ENCODE results near the gene KIAA1586.

KIAA1586 gene

DNA sequence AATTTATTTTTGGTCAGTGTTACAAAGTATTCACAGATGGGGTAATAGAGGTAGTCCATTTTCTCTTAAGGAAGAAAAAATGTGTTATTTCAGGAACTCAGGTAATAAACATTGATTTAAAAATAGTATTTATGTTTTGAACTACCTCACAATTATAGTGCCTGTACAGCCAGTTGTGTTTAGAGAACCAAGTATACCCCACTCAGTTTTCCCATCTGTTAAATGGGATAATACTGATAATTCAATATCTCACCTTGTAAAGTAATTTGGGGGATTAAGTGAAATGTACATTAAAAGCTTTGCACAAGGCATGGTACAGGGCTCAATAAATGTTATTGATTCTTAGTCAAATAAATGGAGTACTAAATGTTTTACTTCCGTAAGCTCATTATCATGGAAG, 48.2 kb downstream of the KIAA1586 start:
- Histone ChIP-seq H3K4me1 (ENCODE audit: control insufficient read depth, insufficient read depth, low read length) (peaks cover 5% of the 10 kb centered on the region; the same call in 1 of the 2 replicates), H3K36me3 (ENCODE audit: control insufficient read depth, insufficient read depth, low read length) (peaks cover 49% of the 10 kb centered on the region), H3K27me3 (ENCODE audit: control insufficient read depth, insufficient read depth, low read length) (no peaks in the 10 kb centered on the region), H3K27ac (ENCODE audit: low read depth, low read length) (no peak overlapping the region), H3K4me3 (ENCODE audit: low read depth, low read length) (no peak overlapping the region), H3K9ac (ENCODE audit: low read length) (no peak overlapping the region), H3K9me3 (ENCODE audit: control insufficient read depth, insufficient read depth, low read depth, low read length) (no peaks in the 10 kb centered on the region)

DNA sequence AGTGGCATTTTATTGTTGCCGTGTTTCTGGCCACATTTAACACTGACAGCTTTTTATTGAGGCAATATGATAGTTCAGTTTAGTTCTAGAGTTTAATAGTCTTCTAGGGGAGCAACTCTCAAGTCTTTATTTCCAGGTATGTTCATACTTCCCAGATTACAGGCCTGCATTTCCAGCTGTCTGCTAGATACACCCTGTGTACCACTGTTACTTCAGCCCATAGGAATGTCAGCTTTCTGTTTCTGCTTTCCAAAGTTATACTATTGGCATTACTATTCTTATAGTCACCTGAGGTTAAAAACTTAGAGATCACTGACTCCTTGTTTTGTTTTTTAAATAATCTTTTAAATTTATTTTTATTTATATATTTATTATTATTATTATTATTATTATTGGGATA, 51.1 kb downstream of the KIAA1586 start:
- Histone ChIP-seq H3K36me3 (ENCODE audit: control insufficient read depth, insufficient read depth, low read length) (peaks cover 69% of the 10 kb centered on the region), H3K27me3 (ENCODE audit: control insufficient read depth, insufficient read depth, low read length) (no peaks in the 10 kb centered on the region), H3K27ac (ENCODE audit: low read depth, low read length) (no peak overlapping the region), H3K9me3 (ENCODE audit: control insufficient read depth, insufficient read depth, low read depth, low read length) (no peaks in the 10 kb centered on the region), H3K4me1 (ENCODE audit: control insufficient read depth, insufficient read depth, low read length) (no peaks in the 10 kb centered on the region; the same call in 1 of the 2 replicates), H3K4me3 (ENCODE audit: low read depth, low read length) (no peak overlapping the region), H3K9ac (ENCODE audit: low read length) (no peak overlapping the region)

DNA sequence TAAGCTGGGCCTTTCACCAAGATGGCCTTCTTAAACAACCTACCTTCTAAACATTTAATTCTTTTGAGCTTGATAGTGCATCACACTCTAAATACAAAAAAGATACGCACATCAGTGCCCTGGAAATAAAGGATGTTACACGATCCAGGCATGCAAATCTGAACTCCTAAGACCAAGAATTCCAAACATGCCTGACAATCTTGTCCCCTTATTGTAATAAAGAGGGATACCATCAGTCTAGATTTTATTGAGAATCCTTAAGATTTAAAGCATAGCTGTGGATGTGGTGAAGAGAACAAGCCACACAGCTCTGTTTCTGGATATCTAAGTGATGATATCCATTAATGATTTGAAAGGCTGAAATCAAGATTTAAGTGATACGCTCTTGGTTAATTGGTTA, 56.5 kb downstream of the KIAA1586 start:
- Histone ChIP-seq H3K9ac (ENCODE audit: low read length) (no peak overlapping the region), H3K27ac (ENCODE audit: low read depth, low read length) (no peak overlapping the region), H3K4me1 (ENCODE audit: control insufficient read depth, insufficient read depth, low read length) (no peaks in the 10 kb centered on the region), H3K27me3 (ENCODE audit: control insufficient read depth, insufficient read depth, low read length) (no peaks in the 10 kb centered on the region), H3K9me3 (ENCODE audit: control insufficient read depth, insufficient read depth, low read depth, low read length) (no peaks in the 10 kb centered on the region), H3K36me3 (ENCODE audit: control insufficient read depth, insufficient read depth, low read length) (peaks cover 73% of the 10 kb centered on the region), H3K4me3 (ENCODE audit: low read depth, low read length) (no peak overlapping the region)

DNA sequence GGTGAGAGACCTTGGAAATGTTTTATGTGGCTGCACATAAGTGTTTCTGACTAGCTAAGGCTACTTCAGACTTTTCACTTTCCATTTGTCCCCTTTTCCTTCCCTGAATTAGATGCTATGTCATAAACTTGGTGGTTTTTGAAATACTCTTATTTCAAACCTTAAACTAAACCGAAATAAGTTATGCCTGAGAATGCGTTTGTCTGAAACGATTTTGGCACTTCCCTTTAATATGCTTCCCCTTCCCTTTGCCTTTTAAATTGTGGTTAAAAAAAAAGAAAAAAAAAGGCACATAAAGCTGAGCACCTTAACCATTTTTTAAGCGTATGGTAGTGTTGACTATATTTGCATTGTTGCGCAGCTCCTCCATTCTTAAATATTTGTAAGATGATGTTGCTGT, 57.8 kb downstream of the KIAA1586 start:
- Histone ChIP-seq H3K27ac (ENCODE audit: low read depth, low read length) (no peak overlapping the region), H3K36me3 (ENCODE audit: control insufficient read depth, insufficient read depth, low read length) (peaks cover 60% of the 10 kb centered on the region), H3K9ac (ENCODE audit: low read length) (no peak overlapping the region)

More for the DNA sequence above, 57.8 kb downstream of the KIAA1586 start:
- H3K9me3 ChIP-seq (ENCODE audit: control insufficient read depth, insufficient read depth, low read depth, low read length): no peaks in the 10 kb centered on the region
- H3K4me3 ChIP-seq (ENCODE audit: low read depth, low read length): no peak overlapping the region
- H3K4me1 ChIP-seq (ENCODE audit: control insufficient read depth, insufficient read depth, low read length): peaks cover 10% of the 10 kb centered on the region
- no peaks in the 10 kb centered on the region for H3K27me3 ChIP-seq (ENCODE audit: control insufficient read depth, insufficient read depth, low read length)
